ENCODE data around the gene ZFY. TPM values are rescaled to one million over a fixed set of nuclear protein-coding genes. Genes with fewer than 3 reads are reported as not detected.
"Not testable (repeated sequence)": the region's sequence is repeated elsewhere in the genome, so short reads cannot be mapped to it uniquely, and the experiment has no call there.

Gene ZFY
- total RNA-seq, 1 donor from 2014 or later: not detected

GRCh38 chrY:2979283-2979682, 44.1 kb downstream of the ZFY start:
- no peak for DNase-seq

- DNase-seq: no peak
These were observed 49.3 kb downstream of the ZFY start for GRCh38 chrY:2984491-2984890.

- DNase-seq: not testable (repeated sequence)
These were observed 52.0 kb downstream of the ZFY start for GRCh38 chrY:2987178-2987577.

- not testable (repeated sequence) for DNase-seq
These were observed 62.2 kb downstream of the ZFY start for GRCh38 chrY:2997369-2997768.

- DNase-seq: peak; percentile 19
These were observed 67.0 kb downstream of the ZFY start for GRCh38 chrY:3002190-3002589.

GRCh38 chrY:3002680-3003515, 67.7 kb downstream of the ZFY start:
- peak; percentile 34 for DNase-seq

- DNase-seq: no peak
These were observed 68.3 kb downstream of the ZFY start for GRCh38 chrY:3003516-3003830.

- peak; percentile 51 for DNase-seq
These were observed 68.7 kb downstream of the ZFY start for GRCh38 chrY:3003846-3004245.

- DNase-seq: not testable (repeated sequence)
These were observed 70.8 kb downstream of the ZFY start for GRCh38 chrY:3006031-3006430.

GRCh38 chrY:3007967-3008366, 72.8 kb downstream of the ZFY start:
- no peak for DNase-seq

- no peak for DNase-seq
These were observed 77.0 kb downstream of the ZFY start for GRCh38 chrY:3012226-3012625.

GRCh38 chrY:3016594-3016993, 81.4 kb downstream of the ZFY start:
- DNase-seq: no peak

GRCh38 chrY:3018546-3018945, 83.4 kb downstream of the ZFY start:
- DNase-seq: no peak

GRCh38 chrY:3019584-3019983, 84.4 kb downstream of the ZFY start:
- DNase-seq: no peak

GRCh38 chrY:3021176-3021575, 86.0 kb downstream of the ZFY start:
- no peak for DNase-seq

GRCh38 chrY:3023606-3024005, 88.4 kb downstream of the ZFY start:
- no peak for DNase-seq

GRCh38 chrY:3025357-3025756, 90.2 kb downstream of the ZFY start:
- DNase-seq: no peak

Other genes with a start within 250 kb of the ZFY start
- gene SRY, start 147.7 kb upstream of the ZFY start, total RNA-seq: not detected in 2 replicates
- gene RPS4Y1, start 93.8 kb upstream of the ZFY start, total RNA-seq: 0.34 and 362 TPM in 2 replicates

All from dermis blood vessel endothelial cell (primary cell).